ENCODE measurements around the gene TOR4A. TPM values are rescaled to one million over a fixed set of nuclear protein-coding genes. Genes with fewer than 3 reads are reported as not detected.

The TOR4A gene
- total RNA-seq, 2 donors from 2014 or later, result 14.2 to 18.9 TPM

GRCh38 chr9:137304383-137305059, 27.0 kb downstream of the TOR4A start:
- no peaks in the 10 kb centered on the region for H3K36me3 Mint-ChIP-seq (ENCODE audit: low read depth)
- DNase-seq, result peak; percentile 58
- H3K4me3 ChIP-seq (ENCODE audit: low read length), result no peak overlapping the region
- peak overlapping the region; percentile 98 for H3K27ac ChIP-seq (ENCODE audit: low read depth, low read length)
- TF ChIP-seq CTCF (conservative IDR thresholded peaks at IDR 0.05), result no peak
- H3K4me1 Mint-ChIP-seq, result peaks cover 14% of the 10 kb centered on the region
- 82 to 84% methylated on average over 11 to 16 of the region's 16 CpGs for WGBS, 2 experiments (ENCODE audit: insufficient coverage in 1 of 2, insufficient read length in 1 of 2)
- H3K9me3 Mint-ChIP-seq, result no peaks in the 10 kb centered on the region
- no peak overlapping the region for H3K27ac Mint-ChIP-seq
- no peaks in the 10 kb centered on the region for H3K9me3 ChIP-seq (ENCODE audit: control insufficient read depth, low read length)
- H3K4me1 ChIP-seq (ENCODE audit: control insufficient read depth, insufficient read depth, low read length), result no peaks in the 10 kb centered on the region
- peaks cover 11% of the 10 kb centered on the region for H3K27me3 Mint-ChIP-seq (ENCODE audit: insufficient read depth)
- no peak overlapping the region for H3K9ac ChIP-seq (ENCODE audit: extremely low read depth, low read length, poor library complexity, severe bottlenecking)
- H3K4me3 Mint-ChIP-seq, result no peak overlapping the region
- H3K27me3 ChIP-seq (ENCODE audit: control insufficient read depth, insufficient read depth, low read length, poor library complexity, severe bottlenecking), result peaks cover 23% of the 10 kb centered on the region
- H3K36me3 ChIP-seq (ENCODE audit: control insufficient read depth, insufficient read depth, low read length), result no peaks in the 10 kb centered on the region

- no peak for TF ChIP-seq CTCF (conservative IDR thresholded peaks at IDR 0.05)
- Mint-ChIP-seq H3K4me3 (no peak overlapping the region), H3K27me3 (ENCODE audit: insufficient read depth) (peaks cover 6% of the 10 kb centered on the region), H3K27ac (peak overlapping the region; percentile 39), H3K9me3 (no peaks in the 10 kb centered on the region), H3K36me3 (ENCODE audit: low read depth) (no peaks in the 10 kb centered on the region), H3K4me1 (peaks cover 9% of the 10 kb centered on the region)
- Histone ChIP-seq H3K36me3 (ENCODE audit: control insufficient read depth, insufficient read depth, low read length) (no peaks in the 10 kb centered on the region), H3K9ac (ENCODE audit: extremely low read depth, low read length, poor library complexity, severe bottlenecking) (no peak overlapping the region), H3K4me1 (ENCODE audit: control insufficient read depth, insufficient read depth, low read length) (no peaks in the 10 kb centered on the region), H3K9me3 (ENCODE audit: control insufficient read depth, low read length) (no peaks in the 10 kb centered on the region), H3K27me3 (ENCODE audit: control insufficient read depth, insufficient read depth, low read length, poor library complexity, severe bottlenecking) (peaks cover 16% of the 10 kb centered on the region), H3K4me3 (ENCODE audit: low read length) (no peak overlapping the region), H3K27ac (ENCODE audit: low read depth, low read length) (peak overlapping the region; percentile 98)
- peak; percentile 86 for DNase-seq
- 78 to 81% methylated on average over 21 to 36 of the region's 36 CpGs for WGBS, 2 experiments (ENCODE audit: insufficient coverage in 1 of 2, insufficient read length in 1 of 2)
Observed at GRCh38 chr9:137305060-137305797, 27.7 kb downstream of the TOR4A start.

GRCh38 chr9:137305798-137306065, 28.2 kb downstream of the TOR4A start:
- Mint-ChIP-seq H3K4me3 (no peak overlapping the region), H3K36me3 (ENCODE audit: low read depth) (no peaks in the 10 kb centered on the region), H3K27me3 (ENCODE audit: insufficient read depth) (peaks cover 6% of the 10 kb centered on the region), H3K27ac (no peak overlapping the region), H3K9me3 (no peaks in the 10 kb centered on the region), H3K4me1 (peaks cover 9% of the 10 kb centered on the region)
- Histone ChIP-seq H3K27me3 (ENCODE audit: control insufficient read depth, insufficient read depth, low read length, poor library complexity, severe bottlenecking) (peaks cover 13% of the 10 kb centered on the region), H3K27ac (ENCODE audit: low read depth, low read length) (peak overlapping the region; percentile 98), H3K36me3 (ENCODE audit: control insufficient read depth, insufficient read depth, low read length) (no peaks in the 10 kb centered on the region), H3K9me3 (ENCODE audit: control insufficient read depth, low read length) (no peaks in the 10 kb centered on the region), H3K9ac (ENCODE audit: extremely low read depth, low read length, poor library complexity, severe bottlenecking) (no peak overlapping the region), H3K4me1 (ENCODE audit: control insufficient read depth, insufficient read depth, low read length) (no peaks in the 10 kb centered on the region), H3K4me3 (ENCODE audit: low read length) (no peak overlapping the region)
- TF ChIP-seq CTCF (conservative IDR thresholded peaks at IDR 0.05), result no peak
- WGBS, 2 experiments (ENCODE audit: insufficient coverage in 1 of 2, insufficient read length in 1 of 2), result 74 to 78% methylated on average over 3 to 8 of the region's 8 CpGs
- DNase-seq, result no peak

All from endodermal cell (in vitro differentiated cells).